NB4 (cell line): ENCODE measurements around the gene VCPKMT.

Source experiments
- CTCF ChIP-seq: IDR thresholded peaks from one replicate; pipeline ENCODE4 v1.5.1; 2012; ENCODE audit warnings: low read depth, low read length
- MAX ChIP-seq: IDR thresholded peaks from 2 replicates; pipeline ENCODE4 v1.6.1; 2011; ENCODE audit warnings: low read depth, low read length
- MYC ChIP-seq: IDR thresholded peaks from 2 replicates; pipeline ENCODE4 v1.6.1; 2011; ENCODE audit warnings: low read depth, low read length
- POLR2A ChIP-seq: IDR thresholded peaks from 2 replicates; pipeline ENCODE4 v1.6.1; 2011; ENCODE audit warnings: mild to moderate bottlenecking; ENCODE audit not compliant: insufficient read length; ENCODE audit errors: extremely low read depth

GRCh38 chr14:50062438-50063085 is 53.8 kb downstream of the VCPKMT start:
- TF ChIP-seq CTCF (peak; percentile 17), POLR2A (no peak), MAX (no peak; the same call in 1 of the 2 replicates), MYC (no peak)
